Mesendoderm (in vitro differentiated cells): ENCODE results near the gene ADCY9.

Source experiments
- DNase-seq: peaks from one replicate; pipeline ENCODE4 v3.0.0; 2013
- H2AK5ac ChIP-seq: 2 replicates; pipeline ENCODE4 v1.6.1; 2013; ENCODE audit warnings: low read length, inconsistent platforms
- H2BK120ac ChIP-seq: 2 replicates; pipeline ENCODE4 v1.6.1; 2013; ENCODE audit warnings: low read depth, mild to moderate bottlenecking, low read length, moderate library complexity, mixed read lengths
- H2BK15ac ChIP-seq: replicated peaks from 2 replicates; pipeline ENCODE4 v1.6.1; 2013; ENCODE audit warnings: low read depth, mild to moderate bottlenecking, moderate library complexity
- H2BK5ac ChIP-seq: 2 replicates; pipeline ENCODE4 v1.6.1; 2013; ENCODE audit warnings: low read length, inconsistent platforms
- H3K18ac ChIP-seq: 2 replicates; pipeline ENCODE4 v1.6.1; 2013; ENCODE audit warnings: mild to moderate bottlenecking, low read length, mixed read lengths
- H3K23ac ChIP-seq: one replicate; pipeline ENCODE4 v1.6.1; 2013; ENCODE audit warnings: low read length
- H3K27ac ChIP-seq: 2 replicates; pipeline ENCODE4 v1.5.1; 2013; ENCODE audit warnings: low read depth, mild to moderate bottlenecking, inconsistent platforms, low read length, moderate library complexity
- H3K27me3 ChIP-seq: 2 replicates; pipeline ENCODE4 v1.6.1; 2013; ENCODE audit warnings: low read length, control low read depth, mild to moderate bottlenecking, inconsistent platforms; ENCODE audit not compliant: insufficient read depth, poor library complexity
- H3K36me3 ChIP-seq: 2 replicates; pipeline ENCODE4 v1.6.1; 2013; ENCODE audit warnings: low read length, inconsistent platforms; ENCODE audit not compliant: control insufficient read depth, insufficient read depth
- H3K4ac ChIP-seq: one replicate; pipeline ENCODE4 v1.6.1; 2013; ENCODE audit warnings: low read depth, mild to moderate bottlenecking, low read length, moderate library complexity
- H3K4me1 ChIP-seq: 2 replicates; pipeline ENCODE4 v1.6.1; 2013; ENCODE audit warnings: low read depth, low read length, inconsistent platforms; ENCODE audit not compliant: control insufficient read depth
- H3K4me2 ChIP-seq: 2 replicates; pipeline ENCODE4 v1.6.1; 2013; ENCODE audit warnings: low read length
- H3K4me3 ChIP-seq: 2 replicates; pipeline ENCODE4 v1.5.1; 2013; ENCODE audit warnings: mild to moderate bottlenecking, low read length
- H3K56ac ChIP-seq: one replicate; pipeline ENCODE4 v1.6.1; 2013; ENCODE audit warnings: low read length
- H3K79me1 ChIP-seq: 2 replicates; pipeline ENCODE4 v1.6.1; 2013; ENCODE audit warnings: low read length, inconsistent platforms
- H3K79me2 ChIP-seq: 2 replicates; pipeline ENCODE4 v1.6.1; 2013; ENCODE audit warnings: mild to moderate bottlenecking, low read length; ENCODE audit not compliant: control insufficient read depth, insufficient read depth
- H3K9ac ChIP-seq: 2 replicates; pipeline ENCODE4 v1.6.1; 2013; ENCODE audit warnings: low read length, inconsistent platforms
- H4K5ac ChIP-seq: one replicate; pipeline ENCODE4 v1.6.1; 2013; ENCODE audit warnings: low read length
- H4K8ac ChIP-seq: one replicate; pipeline ENCODE4 v1.6.1; 2013; ENCODE audit warnings: low read depth, mild to moderate bottlenecking, control low read depth, low read length, moderate library complexity
- WGBS: extraction: QIAGEN DNeasy Blood & Tissue Kit; methylation state at CpG from one replicate; pipeline ENCODE4 v1.1.7; 2013; ENCODE audit warnings: low lambda C conversion rate, missing lambda C conversion rate; ENCODE audit not compliant: insufficient coverage; ENCODE audit errors: extremely low coverage; 5-methylcytosine and 5-hydroxymethylcytosine counted together

ADCY9 gene

DNA sequence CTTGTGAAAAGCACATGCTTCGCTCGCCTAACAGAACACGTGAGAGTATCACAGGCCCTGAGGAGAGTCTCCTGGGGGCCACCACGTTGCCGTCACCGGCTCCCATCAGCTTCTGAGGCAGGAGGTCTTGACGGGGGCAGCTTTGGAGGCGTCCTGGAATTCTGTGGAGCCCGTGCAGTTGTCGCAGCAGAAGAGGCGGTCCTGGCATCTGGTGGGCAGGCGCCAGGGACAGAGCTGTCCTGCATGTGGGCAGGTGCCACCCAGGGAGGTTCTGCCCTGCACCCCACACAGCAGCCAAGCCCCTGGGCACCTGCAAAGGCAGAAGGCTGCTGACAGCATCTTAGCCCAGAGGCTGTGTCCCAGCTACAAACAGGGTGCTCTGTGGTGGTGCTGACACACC lies 136.7 kb downstream of the ADCY9 start:
- no peaks in the 10 kb centered on the region for H3K27me3 ChIP-seq
- H3K27ac ChIP-seq: no peak overlapping the region
- H3K4me2 ChIP-seq: no peak overlapping the region
- no peaks in the 10 kb centered on the region for H3K79me2 ChIP-seq
- H3K4me3 ChIP-seq: no peak overlapping the region
- no CpG with 5 or more reads among the region's 12 CpGs for WGBS
- no peak overlapping the region for H3K9ac ChIP-seq
- no peak overlapping the region for H2BK15ac ChIP-seq
- H2BK120ac ChIP-seq: no peak overlapping the region
- no peak overlapping the region for H2AK5ac ChIP-seq
- no peak overlapping the region for H3K56ac ChIP-seq
- no peak overlapping the region for H2BK5ac ChIP-seq
- no peaks in the 10 kb centered on the region for H3K4me1 ChIP-seq
- H3K23ac ChIP-seq: no peak overlapping the region
- H3K18ac ChIP-seq: no peak overlapping the region
- no peak overlapping the region for H4K5ac ChIP-seq
- no peak overlapping the region for H4K8ac ChIP-seq
- H3K36me3 ChIP-seq: no peaks in the 10 kb centered on the region
- H3K79me1 ChIP-seq: no peaks in the 10 kb centered on the region
- H3K4ac ChIP-seq: no peak overlapping the region
- no peak for DNase-seq

DNA sequence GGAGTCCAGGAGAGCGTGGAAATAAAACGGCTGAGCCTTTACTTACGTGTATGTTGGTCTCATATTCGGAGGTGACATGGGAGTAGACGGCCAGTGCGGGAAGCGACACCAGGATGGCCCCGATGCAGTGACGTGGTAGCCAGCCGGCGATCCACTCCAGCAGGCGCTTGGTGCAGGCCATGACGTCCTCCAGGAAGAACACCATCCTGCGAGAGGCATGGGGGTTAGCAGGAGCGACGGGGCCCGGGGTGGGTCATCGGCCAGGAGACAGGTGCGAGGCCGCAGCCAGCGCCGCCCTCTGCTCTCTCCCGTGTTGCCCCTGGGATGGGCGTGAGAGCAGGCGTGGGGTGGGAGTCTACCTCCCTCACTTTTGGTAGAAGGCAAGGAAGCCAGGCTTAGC lies 137.2 kb downstream of the ADCY9 start:
- Histone ChIP-seq H3K4me1 (no peaks in the 10 kb centered on the region), H3K4ac (no peak overlapping the region), H2AK5ac (no peak overlapping the region), H2BK5ac (no peak overlapping the region), H2BK15ac (no peak overlapping the region), H3K36me3 (no peaks in the 10 kb centered on the region), H3K79me2 (no peaks in the 10 kb centered on the region), H3K27me3 (no peaks in the 10 kb centered on the region), H3K27ac (no peak overlapping the region), H2BK120ac (no peak overlapping the region), H3K79me1 (no peaks in the 10 kb centered on the region), H3K23ac (no peak overlapping the region), H3K9ac (no peak overlapping the region), H4K8ac (no peak overlapping the region), H3K18ac (no peak overlapping the region), H3K4me2 (no peak overlapping the region), H4K5ac (no peak overlapping the region), H3K56ac (no peak overlapping the region), H3K4me3 (no peak overlapping the region)
- no CpG with 5 or more reads among the region's 25 CpGs for WGBS
- no peak for DNase-seq

DNA sequence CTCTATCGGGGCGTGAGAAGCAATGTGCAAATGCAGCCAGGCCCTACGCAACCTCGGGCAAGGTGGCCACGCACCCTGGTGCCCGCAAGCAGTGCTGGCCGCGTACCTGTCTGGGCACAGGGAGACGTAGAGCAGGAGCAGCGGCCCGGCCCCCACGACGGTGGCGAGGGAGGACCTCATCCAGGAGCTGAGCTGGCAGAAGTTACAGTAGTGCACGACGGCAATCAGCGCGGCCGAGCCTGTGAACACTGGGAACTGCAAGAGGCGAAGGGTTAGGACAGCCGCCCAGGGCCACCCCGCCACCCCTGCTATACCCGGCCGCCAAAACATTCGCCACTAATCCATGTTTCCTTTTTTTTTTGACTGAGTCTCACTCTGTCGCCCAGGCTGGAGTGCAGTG lies 138.9 kb downstream of the ADCY9 start:
- H2AK5ac ChIP-seq: no peak overlapping the region
- H2BK120ac ChIP-seq: no peak overlapping the region
- no peaks in the 10 kb centered on the region for H3K79me1 ChIP-seq
- H3K4me2 ChIP-seq: no peak overlapping the region
- no peak overlapping the region for H2BK5ac ChIP-seq
- no peak overlapping the region for H4K8ac ChIP-seq
- no peak overlapping the region for H3K18ac ChIP-seq
- H2BK15ac ChIP-seq: no peak overlapping the region
- H3K4me1 ChIP-seq: no peaks in the 10 kb centered on the region
- H3K56ac ChIP-seq: no peak overlapping the region
- no peaks in the 10 kb centered on the region for H3K36me3 ChIP-seq
- H3K27ac ChIP-seq: no peak overlapping the region
- no peak for DNase-seq
- no peak overlapping the region for H4K5ac ChIP-seq
- no peaks in the 10 kb centered on the region for H3K27me3 ChIP-seq
- WGBS: no CpG with 5 or more reads among the region's 26 CpGs
- no peak overlapping the region for H3K4me3 ChIP-seq
- no peak overlapping the region for H3K23ac ChIP-seq
- H3K79me2 ChIP-seq: no peaks in the 10 kb centered on the region
- no peak overlapping the region for H3K9ac ChIP-seq
- H3K4ac ChIP-seq: no peak overlapping the region

DNA sequence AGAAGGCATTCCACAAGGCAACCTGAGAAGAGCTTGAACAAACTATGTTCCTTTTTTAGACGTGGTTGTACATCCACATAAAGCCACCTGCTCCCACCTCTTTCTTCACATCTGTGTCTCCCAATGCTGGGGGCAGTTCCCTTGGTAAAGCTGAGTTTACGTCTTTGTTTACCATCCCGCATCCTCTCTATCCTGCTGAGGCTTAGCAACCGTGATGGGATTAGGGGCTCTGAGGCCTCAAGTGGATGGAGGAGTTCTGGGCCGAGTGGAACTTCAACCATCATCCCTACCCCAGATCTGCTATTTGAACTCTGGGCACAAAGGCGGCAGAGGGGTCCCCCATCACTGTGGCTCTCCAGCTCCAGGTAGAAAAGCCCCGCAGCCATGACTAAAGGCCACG lies 141.5 kb downstream of the ADCY9 start:
- Histone ChIP-seq H3K18ac (no peak overlapping the region), H3K36me3 (no peaks in the 10 kb centered on the region), H3K79me2 (no peaks in the 10 kb centered on the region), H3K79me1 (no peaks in the 10 kb centered on the region), H2BK5ac (no peak overlapping the region), H3K56ac (no peak overlapping the region), H2BK15ac (no peak overlapping the region), H4K8ac (no peak overlapping the region), H3K23ac (no peak overlapping the region), H3K4ac (no peak overlapping the region), H2BK120ac (no peak overlapping the region), H3K4me1 (no peaks in the 10 kb centered on the region), H3K27ac (no peak overlapping the region), H3K9ac (no peak overlapping the region), H3K4me2 (no peak overlapping the region), H3K4me3 (no peak overlapping the region), H2AK5ac (no peak overlapping the region), H3K27me3 (no peaks in the 10 kb centered on the region), H4K5ac (no peak overlapping the region)
- DNase-seq: peak; percentile 21
- no CpG with 5 or more reads among the region's 8 CpGs for WGBS

DNA sequence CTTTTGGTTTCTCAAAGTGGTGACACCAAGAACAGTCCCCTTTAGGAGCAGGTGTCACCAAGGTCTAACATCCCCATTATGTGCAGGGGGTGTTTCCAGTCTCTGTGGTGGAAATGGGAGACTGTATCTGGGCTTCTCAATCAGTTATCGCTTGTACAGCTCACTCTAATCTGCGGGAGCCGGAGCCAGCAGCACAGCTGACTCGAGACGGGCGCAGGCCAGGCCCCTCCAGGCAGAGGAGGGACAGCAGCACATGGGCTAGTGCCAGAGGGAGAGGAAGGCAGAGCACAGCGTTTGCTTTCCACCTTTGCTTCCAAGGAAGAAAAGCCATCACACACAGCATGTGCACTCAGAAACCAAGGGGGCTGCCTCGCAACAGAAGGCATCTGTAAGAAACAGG lies 144.5 kb downstream of the ADCY9 start:
- Histone ChIP-seq H3K9ac (no peak overlapping the region), H3K4me3 (no peak overlapping the region), H3K4me1 (no peaks in the 10 kb centered on the region), H2BK15ac (no peak overlapping the region), H2BK120ac (no peak overlapping the region), H4K5ac (no peak overlapping the region), H3K56ac (no peak overlapping the region), H3K23ac (no peak overlapping the region), H2AK5ac (no peak overlapping the region), H3K18ac (no peak overlapping the region), H3K79me2 (no peaks in the 10 kb centered on the region), H3K79me1 (no peaks in the 10 kb centered on the region), H3K4me2 (no peak overlapping the region), H3K4ac (no peak overlapping the region), H4K8ac (no peak overlapping the region), H3K27me3 (no peaks in the 10 kb centered on the region), H3K36me3 (no peaks in the 10 kb centered on the region), H3K27ac (no peak overlapping the region), H2BK5ac (no peak overlapping the region)
- WGBS: no CpG with 5 or more reads among the region's 8 CpGs
- no peak for DNase-seq

DNA sequence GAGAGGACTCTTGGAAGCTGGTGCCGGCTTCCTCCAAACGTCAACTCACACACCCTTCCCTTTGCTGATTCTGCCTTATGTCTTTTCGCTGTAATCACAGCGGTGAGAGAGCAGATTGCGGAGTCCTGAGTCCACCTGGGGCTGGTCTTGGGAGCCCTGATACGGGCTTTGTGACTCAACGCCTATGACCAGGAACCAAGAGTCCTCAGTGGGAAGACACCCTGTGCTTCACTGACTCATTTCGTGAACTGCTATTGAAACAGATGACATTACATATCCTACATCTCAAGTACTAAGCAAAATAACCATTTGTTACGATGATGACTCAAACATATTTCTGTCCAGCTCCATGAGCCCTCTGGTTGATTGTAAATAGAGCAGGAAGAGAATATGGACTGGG lies 145.0 kb downstream of the ADCY9 start:
- H3K18ac ChIP-seq: no peak overlapping the region

More for the DNA sequence above, 145.0 kb downstream of the ADCY9 start:
- no peak overlapping the region for H4K5ac ChIP-seq
- H3K23ac ChIP-seq: no peak overlapping the region
- H3K27me3 ChIP-seq: no peaks in the 10 kb centered on the region
- H2BK5ac ChIP-seq: no peak overlapping the region
- no peak overlapping the region for H3K56ac ChIP-seq
- no peak overlapping the region for H3K4me2 ChIP-seq
- no peak overlapping the region for H4K8ac ChIP-seq
- no peaks in the 10 kb centered on the region for H3K36me3 ChIP-seq
- no peak overlapping the region for H2BK15ac ChIP-seq
- H3K4me3 ChIP-seq: no peak overlapping the region
- H3K4me1 ChIP-seq: no peaks in the 10 kb centered on the region
- no CpG with 5 or more reads among the region's 9 CpGs for WGBS
- H3K27ac ChIP-seq: no peak overlapping the region
- no peak overlapping the region for H3K9ac ChIP-seq
- no peak for DNase-seq
- no peak overlapping the region for H3K4ac ChIP-seq
- H2AK5ac ChIP-seq: no peak overlapping the region
- H3K79me1 ChIP-seq: no peaks in the 10 kb centered on the region
- no peaks in the 10 kb centered on the region for H3K79me2 ChIP-seq
- H2BK120ac ChIP-seq: no peak overlapping the region
